ENCODE results near the gene NPL.

DNA sequence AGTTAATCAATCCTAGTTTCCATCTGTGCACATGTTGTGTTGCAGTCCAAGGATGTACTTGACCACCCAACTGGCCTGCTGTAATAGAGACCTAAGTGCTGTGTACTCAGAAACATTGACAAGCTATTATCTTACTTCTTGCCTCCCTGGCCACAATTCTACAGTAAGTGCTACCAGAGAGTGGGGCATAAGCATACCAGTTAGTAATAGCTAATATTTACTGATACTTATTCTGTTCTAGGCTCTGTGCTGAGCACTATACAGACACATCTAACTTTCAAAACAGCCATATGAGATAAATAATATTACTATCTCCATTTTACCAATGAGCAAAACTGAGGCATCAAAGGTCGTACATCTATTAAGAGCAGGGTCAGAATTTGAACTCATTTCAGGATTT is 49.5 kb upstream of the NPL start:
- TF ChIP-seq POLR2A (IDR thresholded peaks at IDR 0.05) (no peak), CTCF (IDR thresholded peaks at IDR 0.05 in 8 of 11, conservative IDR thresholded peaks at IDR 0.05 in 3 of 11) (no peak), POLR2AphosphoS5 (IDR thresholded peaks at IDR 0.05) (no peak)

Data from spleen (tissue), 7 donors.